ENCODE data around the gene C1QTNF4.

DNA sequence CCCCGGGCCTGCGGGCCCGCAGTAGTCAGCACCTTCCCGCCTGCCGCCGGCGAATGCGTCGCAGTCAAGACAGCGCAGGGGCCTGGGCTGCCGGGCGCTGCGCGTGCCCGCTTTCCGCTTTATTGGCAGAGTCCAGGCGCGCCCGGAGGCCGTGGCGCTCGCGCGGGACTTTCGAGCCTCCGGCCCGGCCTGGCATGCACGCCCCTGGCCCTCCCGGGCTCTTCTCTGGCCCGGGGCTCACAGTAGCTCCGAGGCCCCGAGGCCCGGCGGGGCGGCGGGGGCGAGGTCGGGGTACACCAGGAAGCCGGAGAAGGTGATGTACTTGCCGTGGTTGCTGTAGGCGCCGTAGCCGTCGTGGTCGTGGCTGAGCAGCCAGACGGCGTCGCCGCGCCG is 4.6 kb downstream of the C1QTNF4 start:
- no peak for TF ChIP-seq POLR2A (IDR thresholded peaks at IDR 0.05)
- TF ChIP-seq, protein P1, sequence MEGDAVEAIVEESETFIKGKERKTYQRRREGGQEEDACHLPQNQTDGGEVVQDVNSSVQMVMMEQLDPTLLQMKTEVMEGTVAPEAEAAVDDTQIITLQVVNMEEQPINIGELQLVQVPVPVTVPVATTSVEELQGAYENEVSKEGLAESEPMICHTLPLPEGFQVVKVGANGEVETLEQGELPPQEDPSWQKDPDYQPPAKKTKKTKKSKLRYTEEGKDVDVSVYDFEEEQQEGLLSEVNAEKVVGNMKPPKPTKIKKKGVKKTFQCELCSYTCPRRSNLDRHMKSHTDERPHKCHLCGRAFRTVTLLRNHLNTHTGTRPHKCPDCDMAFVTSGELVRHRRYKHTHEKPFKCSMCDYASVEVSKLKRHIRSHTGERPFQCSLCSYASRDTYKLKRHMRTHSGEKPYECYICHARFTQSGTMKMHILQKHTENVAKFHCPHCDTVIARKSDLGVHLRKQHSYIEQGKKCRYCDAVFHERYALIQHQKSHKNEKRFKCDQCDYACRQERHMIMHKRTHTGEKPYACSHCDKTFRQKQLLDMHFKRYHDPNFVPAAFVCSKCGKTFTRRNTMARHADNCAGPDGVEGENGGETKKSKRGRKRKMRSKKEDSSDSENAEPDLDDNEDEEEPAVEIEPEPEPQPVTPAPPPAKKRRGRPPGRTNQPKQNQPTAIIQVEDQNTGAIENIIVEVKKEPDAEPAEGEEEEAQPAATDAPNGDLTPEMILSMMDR (IDR thresholded peaks at IDR 0.05), result no peak

All from Peyer's patch (tissue), 4 donors.